Measurements from ENCODE around the gene CTBP2. TPM values are rescaled to one million over a fixed set of nuclear protein-coding genes. Genes with fewer than 3 reads are reported as not detected.

Gene CTBP2
- total RNA-seq, 1 donor from 2014 or later = 57.7 TPM

- peaks cover 16 to 63% of the 10 kb centered on the region in 2 donors for H3K4me1 ChIP-seq
- peaks cover 11 to 19% of the 10 kb centered on the region in 2 donors for H3K36me3 ChIP-seq
- H3K9me3 ChIP-seq = no peaks in the 10 kb centered on the region
- H3K27ac ChIP-seq = no peak overlapping the region
- H3K27me3 ChIP-seq = no peaks in the 10 kb centered on the region
- H3K4me3 ChIP-seq = no peak overlapping the region
- intact Hi-C loops (cut with DNase I) = no loop called here
- peak in 1 of 2 donors; percentile 56 for DNase-seq (ENCODE audit: low spot score in 2 of 2)
- TF ChIP-seq, protein P1, sequence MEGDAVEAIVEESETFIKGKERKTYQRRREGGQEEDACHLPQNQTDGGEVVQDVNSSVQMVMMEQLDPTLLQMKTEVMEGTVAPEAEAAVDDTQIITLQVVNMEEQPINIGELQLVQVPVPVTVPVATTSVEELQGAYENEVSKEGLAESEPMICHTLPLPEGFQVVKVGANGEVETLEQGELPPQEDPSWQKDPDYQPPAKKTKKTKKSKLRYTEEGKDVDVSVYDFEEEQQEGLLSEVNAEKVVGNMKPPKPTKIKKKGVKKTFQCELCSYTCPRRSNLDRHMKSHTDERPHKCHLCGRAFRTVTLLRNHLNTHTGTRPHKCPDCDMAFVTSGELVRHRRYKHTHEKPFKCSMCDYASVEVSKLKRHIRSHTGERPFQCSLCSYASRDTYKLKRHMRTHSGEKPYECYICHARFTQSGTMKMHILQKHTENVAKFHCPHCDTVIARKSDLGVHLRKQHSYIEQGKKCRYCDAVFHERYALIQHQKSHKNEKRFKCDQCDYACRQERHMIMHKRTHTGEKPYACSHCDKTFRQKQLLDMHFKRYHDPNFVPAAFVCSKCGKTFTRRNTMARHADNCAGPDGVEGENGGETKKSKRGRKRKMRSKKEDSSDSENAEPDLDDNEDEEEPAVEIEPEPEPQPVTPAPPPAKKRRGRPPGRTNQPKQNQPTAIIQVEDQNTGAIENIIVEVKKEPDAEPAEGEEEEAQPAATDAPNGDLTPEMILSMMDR (IDR thresholded peaks at IDR 0.05) = no peak
These were observed 154.8 kb downstream of the CTBP2 start for GRCh38 chr10:125005312-125006187.

DNA sequence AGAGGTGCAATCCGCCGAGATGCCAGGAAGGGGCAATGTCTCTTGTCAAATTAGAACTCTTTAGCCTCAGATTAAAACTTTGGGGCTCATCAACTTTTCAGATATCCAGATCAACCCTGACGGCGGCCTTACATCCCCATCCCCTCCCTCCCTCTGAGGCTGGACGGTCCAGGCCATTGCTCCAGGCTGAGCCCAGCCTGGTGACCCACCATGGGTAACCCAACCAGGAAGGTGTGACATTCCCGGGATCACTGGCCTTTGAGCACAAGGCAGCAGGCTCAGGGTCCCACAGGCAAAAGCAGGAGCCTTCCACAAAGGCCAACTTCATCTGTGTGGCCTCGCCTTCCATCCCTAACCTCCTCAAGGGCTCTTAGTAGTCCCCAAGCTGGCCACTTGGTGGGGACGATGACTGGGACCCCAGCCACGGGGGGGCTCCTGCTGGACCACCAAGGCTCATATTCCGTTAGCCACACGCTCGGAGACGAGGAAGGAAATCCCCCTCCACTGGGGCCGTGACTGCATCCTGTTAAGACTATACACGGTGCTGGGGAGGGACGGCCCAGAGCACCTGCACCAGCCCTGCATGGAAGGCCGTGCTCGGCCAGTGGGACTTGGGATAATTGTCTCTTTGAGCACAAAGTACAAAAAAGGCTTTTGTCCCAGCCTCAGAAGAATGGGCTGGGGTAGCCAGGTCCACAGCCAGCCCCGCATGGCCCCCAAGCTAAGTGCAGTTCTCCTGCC, 155.6 kb downstream of the CTBP2 start:
- peaks cover 11 to 19% of the 10 kb centered on the region in 2 donors for H3K36me3 ChIP-seq

DNA sequence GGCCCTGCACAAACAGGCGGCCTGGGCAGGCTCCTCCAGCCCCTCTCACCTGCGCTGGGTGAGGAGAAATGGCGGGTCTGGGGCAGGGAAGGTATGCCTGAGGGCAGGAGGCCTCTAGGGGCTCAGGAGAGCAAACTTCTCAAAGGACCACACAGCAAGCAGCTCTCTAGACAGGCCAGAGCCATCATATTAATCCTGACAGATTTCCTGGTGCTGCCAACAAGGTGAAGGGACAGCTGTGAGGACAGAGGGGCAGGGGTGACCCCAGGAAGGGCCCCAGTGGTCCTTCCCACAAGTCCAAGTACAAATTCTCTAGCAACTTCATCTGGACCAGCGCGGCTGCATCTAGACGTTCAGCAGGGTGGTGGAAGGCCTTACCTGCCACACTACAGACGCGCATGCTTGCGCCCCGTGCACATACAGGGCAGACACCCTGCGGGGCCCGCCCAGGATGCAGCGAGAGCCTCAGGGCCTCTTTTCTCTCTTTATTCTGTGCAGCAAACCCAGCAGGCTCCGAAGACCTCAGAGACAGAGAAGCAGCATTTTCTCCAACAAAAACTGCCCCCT, 156.4 kb downstream of the CTBP2 start:
- Histone ChIP-seq H3K4me1 (peaks cover 23 to 60% of the 10 kb centered on the region in 2 donors), H3K27ac (no peak overlapping the region), H3K4me3 (no peak overlapping the region), H3K27me3 (no peaks in the 10 kb centered on the region), H3K9me3 (no peaks in the 10 kb centered on the region), H3K36me3 (peaks cover 11 to 19% of the 10 kb centered on the region in 2 donors)
- intact Hi-C loops (cut with DNase I) = no loop called here
- no peak for DNase-seq (ENCODE audit: low spot score in 2 of 2)
- TF ChIP-seq, protein P1 (IDR thresholded peaks at IDR 0.05) = no peak

More for the DNA sequence above, 155.6 kb downstream of the CTBP2 start:
- peak in 1 of 2 donors; percentile 58 for DNase-seq (ENCODE audit: low spot score in 2 of 2)
- Histone ChIP-seq H3K27me3 (no peaks in the 10 kb centered on the region), H3K4me1 (peaks cover 20 to 62% of the 10 kb centered on the region in 2 donors), H3K27ac (no peak overlapping the region), H3K4me3 (no peak overlapping the region), H3K9me3 (no peaks in the 10 kb centered on the region)
- TF ChIP-seq, protein P1 (IDR thresholded peaks at IDR 0.05) = no peak
- intact Hi-C loops (cut with DNase I) = no loop called here

DNA sequence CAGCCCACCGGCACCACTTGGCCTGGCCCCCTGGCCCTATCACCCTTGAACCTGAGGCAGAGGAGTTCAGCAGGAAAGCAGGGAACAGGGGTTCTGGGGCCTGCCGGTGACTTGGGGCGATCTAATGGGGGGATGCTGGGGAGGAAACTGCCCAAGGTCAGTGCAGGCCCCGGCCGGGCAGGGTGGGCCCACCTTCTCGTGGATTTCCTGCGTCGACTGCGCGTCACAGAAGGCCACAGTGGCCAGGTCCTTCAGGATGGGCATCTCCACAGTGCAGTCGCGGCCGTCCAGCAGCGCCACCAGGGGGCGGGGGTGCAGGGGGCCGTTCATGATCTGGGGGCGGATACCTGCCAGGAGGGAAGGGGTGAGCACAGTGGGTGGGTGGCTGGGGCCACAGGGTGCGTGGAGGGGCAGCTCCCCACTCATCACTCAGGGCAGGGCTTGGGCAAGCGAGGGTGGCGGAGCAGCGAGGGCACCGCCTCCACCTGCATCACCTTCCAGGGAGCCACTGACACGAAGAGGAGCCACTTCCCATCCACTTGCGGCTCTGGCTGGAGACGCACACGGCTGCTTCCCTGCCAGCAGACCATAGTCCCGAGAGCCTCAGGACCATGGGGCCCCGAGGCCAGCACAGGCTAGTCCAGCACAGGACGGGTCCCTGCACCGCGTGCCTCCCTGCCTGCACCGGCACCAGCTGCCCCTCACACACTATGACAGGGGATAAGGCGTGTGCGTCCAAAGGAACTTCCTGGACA, 157.0 kb downstream of the CTBP2 start:
- peaks cover 30 to 65% of the 10 kb centered on the region in 2 donors for H3K4me1 ChIP-seq
- intact Hi-C loops (cut with DNase I) = no loop called here
- H3K27me3 ChIP-seq = no peaks in the 10 kb centered on the region
- TF ChIP-seq, protein P1 (IDR thresholded peaks at IDR 0.05) = no peak
- peaks cover 11 to 19% of the 10 kb centered on the region in 2 donors for H3K36me3 ChIP-seq
- H3K9me3 ChIP-seq = no peaks in the 10 kb centered on the region
- no peak overlapping the region for H3K4me3 ChIP-seq
- H3K27ac ChIP-seq = peak overlapping the region in 1 of 2 donors; percentile 94
- DNase-seq (ENCODE audit: low spot score in 2 of 2) = peak in 1 of 2 donors; percentile 61

Data from ascending aorta (tissue), 2 donors.